Suprapubic skin (tissue), 4 donors: ENCODE data around the gene CAMK4. TPM values are rescaled to one million over a fixed set of nuclear protein-coding genes. Genes with fewer than 3 reads are reported as not detected.

Experiments used
- DNase-seq, 2 donors: peaks; one replicate each; pipeline ENCODE4 v3.0.0-alpha.2; 2019; ENCODE audit warnings: low spot score in 2 of 2
- H3K27ac ChIP-seq: fragments of 200-600 bp; sonication (generic); one replicate; pipeline ENCODE4 v1.5.1; 2019
- H3K27me3 ChIP-seq: fragments of 200-600 bp; sonication (generic); one replicate; pipeline ENCODE4 v1.5.1; 2019
- H3K36me3 ChIP-seq: fragments of 200-600 bp; sonication (generic); one replicate; pipeline ENCODE4 v1.5.1; 2019
- H3K4me1 ChIP-seq: fragments of 200-600 bp; sonication (generic); one replicate; pipeline ENCODE4 v1.5.1; 2019
- H3K4me3 ChIP-seq: fragments of 200-600 bp; sonication (generic); one replicate; pipeline ENCODE4 v1.5.1; 2019; ENCODE audit warnings: mild to moderate bottlenecking
- H3K9me3 ChIP-seq: fragments of 200-600 bp; sonication (generic); one replicate; pipeline ENCODE4 v1.5.1; 2019
- CTCF ChIP-seq, 2 donors: fragments of 200-600 bp in 1 of 2; fragments of 450-650 bp in 1 of 2; sonication (generic) in 1 of 2; IDR thresholded peaks; one replicate each; pipeline ENCODE4 v1.5.1; 2016 to 2019; ENCODE audit warnings: antibody characterized with exemption in 2 of 2, mild to moderate bottlenecking in 1 of 2, moderate library complexity in 1 of 2
- EP300 ChIP-seq: sonication (generic); formaldehyde crosslinking; IDR thresholded peaks from one replicate; pipeline ENCODE4 v1.6.1; 2017; ENCODE audit warnings: antibody characterized with exemption
- POLR2A ChIP-seq, 2 donors: fragments of 450-650 bp; IDR thresholded peaks; one replicate each; pipeline ENCODE4 v1.6.1; 2017; ENCODE audit warnings: antibody characterized with exemption in 2 of 2, mild to moderate bottlenecking in 2 of 2, moderate library complexity in 2 of 2
- POLR2AphosphoS5 ChIP-seq, 3 donors: sonication (generic); formaldehyde crosslinking; IDR thresholded peaks; one replicate each; pipeline ENCODE4 v1.6.1; 2017; ENCODE audit warnings: antibody characterized with exemption in 3 of 3
- WGBS: methylation state at CpG from one replicate; pipeline ENCODE4 v1.1.5; 2018; 5-methylcytosine and 5-hydroxymethylcytosine counted together
- total RNA-seq, 4 donors: library from RNA; depleted of rRNA; stranded (reverse); fragments of >200 nt; gene quantifications; one replicate each; pipeline ENCODE4 v1.1.0, GENCODE V29; 2016

CAMK4 gene
- total RNA-seq, 4 donors from 2014 or later, result 0.05 to 2.6 (median 0.21) TPM; not detected in 1

- no peak for DNase-seq
- H3K4me3 ChIP-seq, result no peak overlapping the region
- no peaks in the 10 kb centered on the region for H3K4me1 ChIP-seq
- no peaks in the 10 kb centered on the region for H3K27me3 ChIP-seq
- no peak for TF ChIP-seq CTCF (IDR thresholded peaks at IDR 0.05)
- no peak for TF ChIP-seq POLR2A (IDR thresholded peaks at IDR 0.05)
- TF ChIP-seq EP300, result no peak
- TF ChIP-seq POLR2AphosphoS5 (IDR thresholded peaks at IDR 0.05), result no peak
- 86% methylated on average over 2 of the region's 2 CpGs for WGBS
- H3K36me3 ChIP-seq, result no peaks in the 10 kb centered on the region
- H3K27ac ChIP-seq, result no peak overlapping the region
- no peaks in the 10 kb centered on the region for H3K9me3 ChIP-seq
Observed at GRCh38 chr5:111364992-111365391, 140.8 kb downstream of the CAMK4 start.

- H3K4me1 ChIP-seq, result no peaks in the 10 kb centered on the region
- TF ChIP-seq CTCF (IDR thresholded peaks at IDR 0.05) (no peak), EP300 (no peak), POLR2A (IDR thresholded peaks at IDR 0.05) (no peak), POLR2AphosphoS5 (IDR thresholded peaks at IDR 0.05) (no peak)
- no peak overlapping the region for H3K27ac ChIP-seq
- H3K9me3 ChIP-seq, result no peaks in the 10 kb centered on the region
- no peak overlapping the region for H3K4me3 ChIP-seq
- H3K27me3 ChIP-seq, result no peaks in the 10 kb centered on the region
- DNase-seq, result no peak
- H3K36me3 ChIP-seq, result no peaks in the 10 kb centered on the region
Observed at GRCh38 chr5:111366388-111366787, 142.2 kb downstream of the CAMK4 start.

DNA sequence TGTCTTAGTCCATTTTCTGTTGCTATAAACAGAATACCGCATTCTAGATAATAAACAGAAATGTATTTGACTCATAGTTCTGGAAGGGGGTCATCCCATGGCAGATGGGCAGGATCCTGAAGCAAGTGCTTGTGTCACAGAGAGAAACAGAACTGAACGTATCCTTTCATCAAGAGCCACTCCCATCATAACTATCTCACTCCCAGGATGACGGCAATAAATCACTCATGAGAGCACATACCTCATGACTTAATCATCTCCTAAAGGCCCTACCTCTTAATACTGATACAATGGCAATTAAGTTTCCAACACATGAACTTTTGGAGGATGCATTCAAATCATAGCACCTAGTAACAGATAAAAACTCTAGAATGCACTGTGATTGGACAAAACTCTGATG lies 142.9 kb downstream of the CAMK4 start:
- Histone ChIP-seq H3K4me1 (no peaks in the 10 kb centered on the region), H3K36me3 (no peaks in the 10 kb centered on the region), H3K27ac (no peak overlapping the region), H3K27me3 (no peaks in the 10 kb centered on the region), H3K9me3 (no peaks in the 10 kb centered on the region), H3K4me3 (no peak overlapping the region)
- WGBS, result 61% methylated on average over 3 of the region's 3 CpGs
- TF ChIP-seq CTCF (IDR thresholded peaks at IDR 0.05), result no peak
- no peak for TF ChIP-seq EP300
- TF ChIP-seq POLR2AphosphoS5 (IDR thresholded peaks at IDR 0.05), result no peak
- no peak for TF ChIP-seq POLR2A (IDR thresholded peaks at IDR 0.05)
- no peak for DNase-seq

DNA sequence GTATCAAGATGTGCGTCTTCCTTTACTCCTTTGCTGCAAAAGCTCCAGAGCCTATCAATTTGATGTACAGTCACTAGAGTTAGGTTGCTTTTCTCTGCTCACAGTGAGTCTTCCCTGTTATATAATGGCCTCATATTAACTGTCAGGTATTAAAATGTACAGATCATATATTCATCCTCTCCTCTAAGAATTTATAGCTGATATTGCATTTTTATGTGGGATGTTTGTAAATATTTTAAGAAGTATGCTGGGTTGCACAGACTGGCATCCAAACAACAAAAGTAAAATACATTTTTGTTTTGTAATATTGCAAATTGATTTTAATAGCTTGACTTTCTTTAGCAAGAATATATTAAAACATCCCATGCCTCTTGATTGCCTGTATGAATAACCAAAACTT lies 148.6 kb downstream of the CAMK4 start:
- no peak overlapping the region for H3K4me3 ChIP-seq
- no peaks in the 10 kb centered on the region for H3K9me3 ChIP-seq
- no peak for DNase-seq
- H3K27ac ChIP-seq, result no peak overlapping the region
- 91% methylated on average over 1 of the region's 1 CpG for WGBS
- H3K27me3 ChIP-seq, result no peaks in the 10 kb centered on the region
- H3K4me1 ChIP-seq, result no peaks in the 10 kb centered on the region
- no peaks in the 10 kb centered on the region for H3K36me3 ChIP-seq
- TF ChIP-seq CTCF (IDR thresholded peaks at IDR 0.05) (no peak), POLR2A (IDR thresholded peaks at IDR 0.05) (no peak), EP300 (no peak), POLR2AphosphoS5 (IDR thresholded peaks at IDR 0.05) (no peak)

- Histone ChIP-seq H3K9me3 (no peaks in the 10 kb centered on the region), H3K4me1 (no peaks in the 10 kb centered on the region), H3K36me3 (no peaks in the 10 kb centered on the region), H3K27me3 (no peaks in the 10 kb centered on the region), H3K4me3 (no peak overlapping the region), H3K27ac (no peak overlapping the region)
- TF ChIP-seq POLR2AphosphoS5 (IDR thresholded peaks at IDR 0.05), result no peak
- no peak for TF ChIP-seq POLR2A (IDR thresholded peaks at IDR 0.05)
- TF ChIP-seq EP300, result no peak
- TF ChIP-seq CTCF (IDR thresholded peaks at IDR 0.05), result no peak
- 80% methylated on average over 4 of the region's 4 CpGs for WGBS
- DNase-seq, result no peak
Observed at GRCh38 chr5:111374380-111374779, 150.2 kb downstream of the CAMK4 start.
